GM21381 (cell line): Measurements from ENCODE around the gene CLC.
"Not testable (repeated sequence)": the region's sequence is repeated elsewhere in the genome, so short reads cannot be mapped to it uniquely, and the experiment has no call there.

ENCODE experiments used
- ATAC-seq: cut with Tn5 transposase; IDR thresholded peaks from one replicate; pipeline ENCODE4 v1.9.1; 2021; ENCODE audit warnings: mild to moderate bottlenecking, moderate library complexity; ENCODE audit not compliant: unreplicated experiment

The CLC gene

GRCh38 chr19:39737891-39738290 lies at the start of gene CLC:
Gene CLC (minus strand): TSS chr19:39738029. CDS start chr19:39737952, 77 bp downstream.
- ATAC-seq = no peak

- ATAC-seq = no peak
Measured at GRCh38 chr19:39780894-39781293, 43.1 kb upstream of the CLC start.

GRCh38 chr19:39778763-39779162 lies 40.9 kb upstream of the CLC start, which contains the start of gene LEUTX:
Gene LEUTX (plus strand): TSS chr19:39778854. CDS start chr19:39778921, 67 bp downstream.
- ATAC-seq = no peak

- ATAC-seq = no peak
Measured at GRCh38 chr19:39768786-39769185, 31.0 kb upstream of the CLC start.

- no peak for ATAC-seq
Measured at GRCh38 chr19:39768334-39768733, 30.5 kb upstream of the CLC start.

GRCh38 chr19:39765091-39766076 lies 27.6 kb upstream of the CLC start:
- ATAC-seq = no peak

- ATAC-seq = not testable (repeated sequence)
Measured at GRCh38 chr19:39761851-39762250, 24.0 kb upstream of the CLC start.

GRCh38 chr19:39759457-39760184 lies 21.8 kb upstream of the CLC start:
- ATAC-seq = no peak

- no peak for ATAC-seq
Measured at GRCh38 chr19:39754971-39755370, 17.1 kb upstream of the CLC start.

GRCh38 chr19:39754544-39754943 lies 16.7 kb upstream of the CLC start:
- ATAC-seq = no peak

GRCh38 chr19:39752795-39753194 lies 15.0 kb upstream of the CLC start:
- no peak for ATAC-seq

GRCh38 chr19:39752390-39752789 lies 14.6 kb upstream of the CLC start:
- ATAC-seq = no peak

- no peak for ATAC-seq
Measured at GRCh38 chr19:39749981-39750380, 12.2 kb upstream of the CLC start.

GRCh38 chr19:39746836-39747529 lies 9.2 kb upstream of the CLC start:
- no peak for ATAC-seq

- no peak for ATAC-seq
Measured at GRCh38 chr19:39745643-39746042, 7.8 kb upstream of the CLC start.

- no peak for ATAC-seq
Measured at GRCh38 chr19:39740395-39740794, 2.6 kb upstream of the CLC start.

GRCh38 chr19:39738814-39739213 lies 985 bp upstream of the CLC start:
- no peak for ATAC-seq

GRCh38 chr19:39737351-39737750 lies 478 bp downstream of the CLC start:
- no peak for ATAC-seq

GRCh38 chr19:39736088-39736487 lies 1.7 kb downstream of the CLC start:
- no peak for ATAC-seq

GRCh38 chr19:39735688-39736087 lies 2.1 kb downstream of the CLC start:
- ATAC-seq = no peak

GRCh38 chr19:39733841-39734240 lies 4.0 kb downstream of the CLC start:
- ATAC-seq = no peak
